ENCODE data around the gene HLCS.

HLCS gene

DNA sequence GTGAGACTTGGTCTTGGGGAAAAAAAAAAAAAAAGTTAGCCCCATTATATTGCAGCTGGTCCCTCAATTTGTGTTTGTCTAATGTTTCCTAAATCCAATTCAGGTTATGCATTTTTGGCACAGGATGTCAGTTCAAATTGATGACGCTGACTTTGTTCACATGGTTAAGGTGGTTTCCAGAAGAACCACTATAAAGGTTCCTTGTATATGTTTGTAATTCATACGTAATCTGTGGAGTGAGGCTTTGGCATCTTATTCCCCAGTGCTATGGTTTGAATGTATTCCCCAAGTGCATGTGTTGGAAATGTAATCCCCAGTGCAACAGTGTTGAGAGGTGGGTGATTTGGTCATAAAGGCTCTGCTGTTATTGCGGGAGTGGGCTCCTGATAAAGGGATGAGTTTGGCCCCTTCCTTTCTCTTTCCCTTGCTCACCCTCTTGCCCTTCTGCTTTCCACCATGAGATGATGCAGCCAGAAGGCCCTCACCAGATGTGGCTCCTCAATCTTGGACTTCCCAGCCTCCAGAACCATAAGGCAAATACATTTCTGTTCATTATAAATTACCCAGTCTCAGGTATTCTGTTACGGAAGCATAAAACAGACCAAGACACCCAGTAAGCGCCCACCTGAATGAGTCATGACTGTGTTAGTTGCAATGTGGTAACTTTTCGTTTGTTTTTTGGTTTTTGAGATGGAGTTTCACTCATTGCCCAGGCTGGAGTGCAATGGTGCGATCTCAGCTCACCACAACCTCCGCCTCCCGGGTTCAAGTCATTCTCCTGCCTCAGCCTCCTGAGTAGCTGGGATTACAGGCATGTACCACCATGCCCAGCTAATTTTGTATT is 19.5 kb upstream of the HLCS start:
- in situ Hi-C loops (cut with HindIII; ENCODE audit: low sequenced_read_pairs): no loop called here

DNA sequence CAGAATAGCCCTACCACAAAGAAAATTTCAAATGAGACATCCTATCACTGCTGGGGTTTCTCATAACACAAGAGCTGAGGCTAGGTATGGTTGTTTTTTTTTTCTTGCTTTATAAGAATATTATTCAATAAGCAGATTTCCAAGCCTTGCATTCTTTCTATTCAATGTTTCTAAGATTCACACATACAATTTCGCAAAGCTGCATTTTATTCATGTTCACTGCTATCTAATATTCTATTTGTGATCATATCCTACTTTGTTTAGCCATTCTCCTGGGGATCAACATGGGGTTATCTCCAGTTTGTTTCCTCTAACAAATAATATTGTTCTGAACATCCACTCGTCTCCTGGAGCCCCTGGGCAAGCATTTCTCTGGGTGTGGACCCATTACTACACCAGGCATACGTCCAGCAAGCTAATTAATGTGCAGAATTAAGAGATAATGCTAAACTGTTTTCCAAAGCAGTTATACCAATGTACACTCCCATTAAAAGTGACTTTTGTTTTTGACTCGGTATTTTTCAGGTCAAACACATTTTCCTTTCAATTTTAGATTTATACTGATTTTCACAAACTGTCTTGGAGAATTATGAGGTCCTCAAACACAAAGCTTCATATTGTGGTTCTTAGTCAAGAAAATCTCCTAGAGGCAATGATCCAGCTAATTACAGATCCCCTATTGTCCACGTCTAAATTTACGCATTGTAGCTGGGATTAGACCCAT is 15.7 kb upstream of the HLCS start:
- in situ Hi-C loops (cut with HindIII; ENCODE audit: low sequenced_read_pairs): no loop called here

DNA sequence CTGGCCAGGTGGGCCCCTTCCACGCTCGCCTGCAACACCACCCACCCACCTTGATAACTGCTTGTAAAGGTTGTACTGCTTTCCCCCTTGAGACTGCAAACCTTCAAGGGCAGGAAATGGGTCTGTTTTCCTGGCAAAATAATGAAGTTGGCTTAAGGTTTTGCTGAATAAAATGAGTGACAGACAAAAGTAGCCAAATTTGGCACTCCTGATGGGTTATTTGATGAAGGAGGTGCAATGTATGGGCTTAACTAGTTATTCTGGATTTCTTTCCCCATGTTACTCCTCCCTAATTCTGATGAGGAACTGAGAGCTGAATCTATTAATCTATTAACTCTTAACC is 14.6 kb upstream of the HLCS start:
- in situ Hi-C loops (cut with HindIII; ENCODE audit: low sequenced_read_pairs): no loop called here

DNA sequence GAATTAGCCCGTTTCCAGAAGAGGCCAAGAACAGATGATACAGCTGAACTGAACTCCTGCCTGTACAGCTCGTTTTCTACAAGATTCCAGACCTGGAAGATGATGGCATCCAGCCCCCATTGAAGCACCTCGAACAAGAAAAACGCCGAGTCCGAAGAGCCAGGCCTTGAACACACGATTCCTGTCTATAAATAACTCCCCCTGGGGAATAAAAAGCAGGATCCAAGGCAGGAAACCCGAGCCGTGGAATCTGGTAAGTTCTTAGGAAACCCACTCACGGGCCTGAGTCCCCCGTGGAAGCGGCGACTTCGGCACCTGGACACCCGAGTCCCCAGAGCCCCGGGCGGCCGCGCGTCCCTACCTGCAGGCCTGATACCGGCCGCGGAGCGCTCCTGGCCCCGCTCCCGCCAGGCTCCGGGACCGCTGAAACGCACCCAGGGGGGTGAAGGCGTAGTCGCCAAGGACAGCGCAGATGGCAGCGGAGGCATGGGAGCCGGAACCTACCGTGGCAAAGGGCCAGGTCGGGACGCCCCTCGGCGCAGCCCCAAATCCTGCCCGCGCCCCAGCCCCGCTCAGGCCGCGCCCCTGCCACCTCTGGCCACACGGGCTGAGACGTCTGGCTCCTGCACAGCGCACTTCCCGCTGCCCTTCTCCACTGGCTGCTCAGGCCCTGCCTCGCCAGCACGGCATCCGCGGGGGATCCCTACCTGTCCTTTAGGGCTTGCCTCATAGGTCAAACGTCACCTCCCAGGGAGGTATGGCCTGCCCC is 14.0 kb upstream of the HLCS start:
- in situ Hi-C loops (cut with HindIII; ENCODE audit: low sequenced_read_pairs): no loop called here

DNA sequence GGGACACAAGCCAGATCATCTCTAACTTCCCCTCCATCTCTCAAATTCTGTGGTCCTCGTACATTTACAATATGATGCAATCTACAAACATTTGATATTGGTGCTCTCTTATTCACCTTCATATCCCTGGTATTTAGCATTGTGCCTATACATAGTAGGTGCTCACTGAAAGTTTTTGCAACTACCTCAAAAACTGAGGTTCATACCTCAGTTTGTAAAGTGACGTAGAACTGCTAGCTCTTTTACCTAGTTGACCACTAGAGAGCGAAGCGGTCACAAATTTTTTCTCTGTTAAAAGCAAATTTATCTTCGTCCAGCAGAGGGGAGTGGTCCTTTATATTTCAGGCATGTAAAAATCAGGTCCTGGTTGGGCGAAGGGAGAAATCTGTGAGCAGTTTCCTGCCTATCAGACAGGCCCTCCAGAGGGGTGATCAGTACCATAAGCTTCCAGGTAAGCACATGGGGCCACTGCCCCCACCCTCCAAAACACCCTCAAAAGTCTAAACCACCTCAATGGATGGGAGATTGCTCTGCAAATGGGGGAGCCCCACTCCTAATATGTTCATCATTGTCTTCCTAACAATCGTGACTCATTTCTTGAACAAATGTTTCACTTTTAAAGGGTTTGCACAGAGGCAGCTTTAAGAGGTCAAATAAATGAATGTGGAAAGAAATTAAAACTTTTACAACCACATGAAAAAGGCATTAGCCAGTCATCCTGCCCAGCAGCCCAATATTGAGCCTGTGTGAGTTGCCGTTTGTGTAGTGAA is 10.6 kb upstream of the HLCS start:
- in situ Hi-C loops (cut with HindIII; ENCODE audit: low sequenced_read_pairs): no loop called here

DNA sequence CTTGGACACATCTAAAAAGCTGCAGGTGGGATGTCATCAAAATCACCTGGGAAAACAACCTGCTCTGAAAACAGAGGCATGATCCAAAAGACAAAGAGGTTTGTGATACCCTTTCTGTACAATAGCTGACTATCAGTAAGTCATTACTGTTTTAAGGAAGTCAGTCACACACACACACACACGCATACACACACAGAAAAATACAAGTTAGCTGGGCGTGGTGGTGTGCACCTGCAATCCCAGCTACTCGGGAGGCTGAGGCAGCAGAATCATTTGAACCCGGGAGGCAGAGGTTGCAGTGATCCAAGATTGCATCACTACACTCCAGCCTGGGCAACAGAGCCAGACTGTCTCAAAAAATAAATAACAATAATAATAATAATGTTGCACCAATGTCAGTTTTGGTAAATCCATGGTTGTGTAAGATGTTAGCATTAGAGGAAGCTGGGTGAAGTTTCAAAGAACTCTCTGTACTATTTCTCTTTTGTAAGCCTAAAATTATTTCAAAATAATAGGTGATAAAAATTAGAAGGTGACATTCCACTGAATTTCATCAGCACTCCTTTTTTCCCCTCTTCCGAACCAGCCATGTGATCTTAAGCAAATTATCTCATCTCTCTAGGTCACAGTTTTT is 9.9 kb upstream of the HLCS start:
- in situ Hi-C loops (cut with HindIII; ENCODE audit: low sequenced_read_pairs): no loop called here

DNA sequence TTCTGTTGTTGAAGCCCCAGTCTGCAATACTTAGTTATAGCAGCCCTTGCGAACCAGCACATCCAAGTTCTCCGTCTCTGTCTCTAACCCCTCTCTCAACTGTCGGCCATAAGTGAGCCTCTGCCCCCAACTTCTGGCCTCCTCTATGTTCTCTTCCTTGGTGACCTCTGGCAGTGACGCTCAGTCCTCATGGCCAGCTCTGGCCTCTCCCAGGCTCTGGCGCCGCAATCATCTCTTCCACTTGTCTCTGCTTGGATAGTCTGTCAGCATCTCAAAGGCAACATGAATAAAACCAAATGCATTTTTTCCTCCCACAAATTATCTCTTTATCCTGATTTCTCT is 8.4 kb upstream of the HLCS start:
- in situ Hi-C loops (cut with HindIII; ENCODE audit: low sequenced_read_pairs): no loop called here

DNA sequence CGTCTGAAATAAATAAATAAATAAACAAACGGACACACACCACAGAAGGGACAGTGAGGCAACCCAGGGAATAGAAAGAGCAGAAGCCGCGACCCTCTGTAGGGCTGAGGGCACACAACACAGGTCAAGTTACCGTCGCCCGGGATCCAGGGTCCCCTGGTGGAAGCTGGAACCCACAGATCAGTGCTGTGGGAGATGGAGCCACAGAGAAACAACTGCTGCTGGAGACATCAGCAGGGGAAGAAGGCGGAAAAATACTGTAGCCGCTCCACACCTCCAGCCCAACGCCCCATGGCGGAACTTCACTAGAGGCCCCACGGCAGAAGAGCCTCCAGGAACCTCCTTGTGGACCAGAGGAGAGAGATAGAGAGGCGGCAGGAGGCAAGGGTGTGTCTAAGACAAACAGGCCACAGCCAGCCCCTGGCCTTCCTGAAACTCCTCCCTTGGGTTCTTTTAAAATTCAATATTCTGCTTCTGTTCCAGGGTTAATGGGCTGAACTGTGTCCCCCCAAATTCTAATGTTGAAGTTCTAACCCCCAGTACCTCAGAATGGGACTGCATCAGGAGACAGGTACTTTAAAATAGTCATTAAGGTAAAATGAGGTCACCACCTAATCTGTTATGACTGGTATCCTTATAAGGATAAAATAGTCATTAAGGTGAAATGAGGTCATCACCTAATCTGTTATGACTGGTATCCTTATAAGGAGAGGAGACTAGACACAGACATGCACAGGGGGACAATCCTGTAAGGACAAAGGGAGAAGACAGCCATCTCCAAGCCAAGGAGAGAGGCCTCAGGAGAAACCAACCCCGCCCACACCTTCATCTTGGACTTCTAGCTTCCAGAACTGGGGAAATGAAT is 7.7 kb upstream of the HLCS start:
- in situ Hi-C loops (cut with HindIII; ENCODE audit: low sequenced_read_pairs): no loop called here

DNA sequence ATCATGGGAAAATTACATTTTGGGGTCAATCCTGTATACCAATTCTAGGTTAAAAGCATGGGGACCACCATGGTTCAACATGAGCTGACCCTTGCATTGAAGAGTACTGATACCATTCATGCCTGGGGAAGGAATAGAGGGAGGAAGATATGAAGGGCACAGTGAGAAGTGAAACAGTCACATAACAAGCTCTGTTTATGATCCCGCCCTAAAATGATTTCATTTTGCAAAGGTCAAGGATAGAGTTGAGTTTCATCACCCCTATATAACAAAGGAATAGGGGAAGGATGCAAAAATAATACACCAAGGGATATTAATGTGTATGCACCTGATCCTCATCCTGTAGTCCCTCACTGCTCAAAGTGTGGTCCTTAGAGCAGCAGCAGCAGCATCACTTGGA is 2.5 kb upstream of the HLCS start:
- in situ Hi-C loops (cut with HindIII; ENCODE audit: low sequenced_read_pairs): no loop called here

DNA sequence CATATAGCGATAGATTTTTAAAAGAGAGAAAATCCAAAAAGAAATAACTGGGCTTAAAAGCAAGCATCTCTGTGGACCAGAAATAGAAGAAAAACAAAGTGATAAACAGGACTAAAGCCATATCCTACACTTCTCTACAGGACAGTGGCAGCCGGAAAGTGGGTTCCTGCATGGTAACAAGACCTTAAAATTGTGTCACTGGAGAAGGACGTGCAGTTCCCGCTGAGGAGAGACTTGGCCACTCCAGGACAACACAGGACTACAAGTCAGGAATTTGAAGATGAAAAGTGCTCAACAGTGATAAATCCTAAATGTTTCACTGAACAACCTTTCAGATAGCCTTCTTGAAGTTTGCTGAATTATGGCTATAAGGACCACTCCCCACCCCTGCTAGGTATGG is 1.9 kb upstream of the HLCS start:
- in situ Hi-C loops (cut with HindIII; ENCODE audit: low sequenced_read_pairs): no loop called here

DNA sequence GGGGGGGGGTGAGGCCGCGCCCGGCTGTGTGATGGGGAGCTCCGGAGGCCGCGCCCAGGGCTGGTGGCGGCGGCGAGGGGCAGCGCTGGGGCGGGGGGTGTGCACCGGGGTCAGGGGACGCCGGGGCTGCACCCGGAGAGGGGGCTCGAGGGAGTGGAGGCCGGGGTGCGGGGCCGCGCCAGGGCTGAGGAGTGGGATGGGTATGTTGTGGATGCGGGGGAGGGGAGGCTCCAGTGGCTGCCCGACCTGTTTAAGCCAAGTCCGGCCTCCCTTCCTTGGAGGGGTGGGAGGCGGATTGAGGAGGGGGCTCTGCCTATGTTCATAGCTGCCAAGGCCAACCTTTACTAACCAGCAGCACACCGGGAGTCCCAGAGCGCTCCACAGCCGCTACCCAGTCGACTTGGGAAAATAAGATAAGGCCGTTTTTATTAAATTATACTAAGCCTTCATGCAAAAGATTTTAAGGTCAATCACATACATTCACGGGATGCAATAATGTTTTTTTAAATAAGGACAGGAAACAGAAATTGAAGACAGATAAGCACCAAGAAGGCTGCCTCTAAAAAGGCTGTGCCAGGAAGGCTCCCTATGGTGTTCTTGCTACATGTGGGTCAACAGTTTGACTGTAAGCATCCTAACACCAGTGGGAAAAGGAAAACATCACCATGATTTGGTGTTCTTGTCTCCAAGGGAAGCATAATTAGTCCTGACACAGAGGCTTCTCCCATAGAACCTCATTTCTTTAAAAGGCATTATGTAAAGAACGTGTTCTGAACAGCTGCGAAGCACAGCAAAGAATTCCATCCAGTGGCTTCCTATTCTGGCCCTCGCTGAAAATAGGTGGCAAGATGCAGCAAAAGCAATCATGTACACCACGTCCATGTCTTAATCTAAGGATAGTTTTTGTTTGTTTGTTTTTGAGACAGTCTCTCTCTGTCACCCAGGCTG is 626 bp upstream of the HLCS start:
- in situ Hi-C loops (cut with HindIII; ENCODE audit: low sequenced_read_pairs): no loop called here

DNA sequence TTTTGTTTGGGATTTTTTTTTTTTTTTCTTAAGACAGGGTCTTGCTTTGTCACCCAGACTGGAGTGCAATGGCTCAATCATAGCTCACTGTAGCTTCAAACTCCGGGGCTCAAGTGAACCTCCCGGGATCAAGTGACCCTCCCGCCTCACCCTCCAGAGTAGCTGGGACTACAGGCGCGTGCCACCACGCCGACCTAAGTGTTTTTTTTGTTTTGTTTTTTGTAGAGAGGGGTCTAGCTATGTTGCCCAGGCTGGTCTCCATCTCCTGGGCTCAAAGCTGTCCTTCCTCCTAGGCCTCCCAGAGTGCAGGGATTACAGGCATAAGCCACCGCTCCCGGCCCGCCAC is 776 bp downstream of the HLCS start:
- in situ Hi-C loops (cut with HindIII; ENCODE audit: low sequenced_read_pairs): no loop called here

DNA sequence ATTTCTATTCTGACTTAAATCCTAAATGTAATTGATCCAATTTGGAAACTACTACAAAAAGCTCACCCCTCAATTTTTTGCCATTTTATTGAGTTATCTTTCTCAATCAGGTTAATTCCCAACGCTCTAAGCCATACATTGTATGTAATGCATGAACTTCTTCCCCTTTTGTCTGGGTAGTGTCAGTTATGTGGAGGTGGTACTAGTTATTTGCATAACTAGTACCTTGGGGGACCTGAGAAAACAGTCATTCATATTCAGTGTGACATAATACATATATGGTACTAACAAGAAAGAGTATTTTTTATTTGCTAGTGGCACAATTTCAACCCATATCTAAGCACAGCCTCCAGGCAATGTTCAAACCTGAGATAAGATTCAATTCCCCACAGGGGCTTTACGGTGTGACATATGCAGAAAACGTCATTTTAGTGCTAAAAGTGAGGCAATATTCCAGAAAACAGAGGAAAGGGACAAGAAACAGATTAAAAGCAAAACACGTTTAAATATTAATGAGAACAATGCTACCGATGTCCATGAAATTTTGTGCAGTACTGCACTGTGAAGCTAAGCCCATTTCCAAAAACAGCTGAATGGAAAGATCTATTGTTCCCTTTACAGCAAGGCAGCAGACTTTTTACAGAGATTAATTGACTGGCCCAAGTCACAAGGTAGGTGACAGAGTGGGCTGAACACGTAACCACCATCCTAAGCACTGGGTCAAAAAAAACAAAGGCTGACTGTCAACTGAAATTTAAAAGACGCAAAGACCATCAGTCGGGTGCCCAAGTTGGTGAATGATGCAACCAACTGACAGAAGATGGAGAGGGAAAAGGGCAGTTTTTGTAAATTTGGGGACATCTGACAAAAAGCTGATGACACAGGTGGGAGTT is 1.4 kb downstream of the HLCS start:
- in situ Hi-C loops (cut with HindIII; ENCODE audit: low sequenced_read_pairs): no loop called here

DNA sequence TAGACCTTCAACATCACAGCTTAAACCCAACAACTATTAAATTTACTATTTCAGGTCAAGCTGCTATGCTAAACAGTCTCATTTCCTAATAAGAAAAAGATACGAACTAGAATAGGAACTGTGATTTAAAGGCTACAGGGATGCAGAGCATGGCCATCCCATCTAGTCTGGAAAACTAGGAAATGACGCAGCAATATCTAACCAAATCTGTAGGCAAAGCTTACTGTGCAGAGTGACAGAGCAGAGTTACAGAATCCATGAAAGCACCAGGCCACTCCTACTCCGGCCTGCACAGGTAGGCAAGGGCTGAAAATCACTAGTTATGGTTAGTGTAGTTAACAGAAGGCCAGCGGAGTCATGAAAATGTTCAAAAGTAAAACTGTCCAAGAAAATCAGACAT is 2.1 kb downstream of the HLCS start:
- in situ Hi-C loops (cut with HindIII; ENCODE audit: low sequenced_read_pairs): no loop called here

DNA sequence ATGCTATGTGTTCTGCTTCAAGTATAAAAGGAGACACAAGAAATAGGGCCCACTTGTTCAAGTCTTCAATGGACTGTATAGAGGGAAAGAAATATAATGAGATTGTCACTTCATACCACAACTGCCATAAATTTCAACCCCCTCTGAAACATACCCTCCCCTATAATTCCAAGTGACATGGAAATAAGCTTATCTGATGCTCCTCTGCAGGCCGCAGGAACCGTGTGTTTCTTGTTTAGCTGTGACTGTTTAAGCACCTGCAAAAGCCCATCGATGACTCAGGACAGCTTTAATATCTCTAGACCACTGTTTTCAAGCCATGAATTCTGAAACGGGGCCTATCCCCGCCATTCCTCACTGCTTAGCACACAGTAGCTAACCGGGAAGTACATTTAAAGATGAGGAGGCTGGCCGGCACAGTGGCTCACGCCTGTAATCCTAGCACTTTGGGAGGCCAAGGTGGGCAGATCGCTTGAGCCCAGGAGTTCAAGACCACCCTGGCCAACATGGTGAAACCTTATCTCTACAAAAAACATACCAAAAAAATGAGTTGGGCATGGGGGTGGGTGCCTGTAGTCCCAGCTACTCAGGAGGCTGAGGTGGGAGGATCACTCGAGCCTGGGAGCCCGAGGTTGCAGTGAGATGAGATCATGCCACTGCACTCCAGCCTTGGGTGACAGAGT is 4.2 kb downstream of the HLCS start:
- in situ Hi-C loops (cut with HindIII; ENCODE audit: low sequenced_read_pairs): no loop called here

DNA sequence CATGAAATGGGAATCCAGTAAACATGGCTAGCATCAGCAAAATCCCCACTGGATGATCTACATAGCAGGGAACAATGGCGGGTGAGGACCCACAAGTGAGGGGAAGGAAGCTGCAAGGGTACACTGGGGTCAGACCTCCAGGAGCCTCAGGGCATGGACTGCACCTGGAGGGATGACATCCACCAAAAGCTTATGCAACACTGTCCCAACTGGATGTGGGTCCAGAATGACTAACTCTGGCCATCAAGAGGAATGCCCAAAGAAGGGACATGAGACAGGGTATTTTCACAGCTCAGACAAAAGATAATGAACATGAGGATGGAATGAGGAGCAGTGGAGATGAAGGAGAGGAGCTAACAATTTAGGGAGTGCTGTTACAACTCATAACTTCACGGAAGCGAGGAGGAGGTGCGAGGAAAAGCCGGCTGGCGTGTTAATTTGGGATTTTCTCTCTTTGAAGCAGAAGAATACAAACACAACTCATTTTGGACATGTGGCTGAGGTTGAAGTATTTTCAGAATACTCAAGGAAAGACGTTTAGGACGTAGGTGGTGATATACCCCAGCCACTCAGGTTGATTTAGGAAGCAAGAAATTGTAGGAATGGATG is 5.7 kb downstream of the HLCS start:
- in situ Hi-C loops (cut with HindIII; ENCODE audit: low sequenced_read_pairs): no loop called here
